ENCODE data around the gene RTP5. TPM values are rescaled to one million over a fixed set of nuclear protein-coding genes. Genes with fewer than 3 reads are reported as not detected.
"Not testable (repeated sequence)": the region's sequence is repeated elsewhere in the genome, so short reads cannot be mapped to it uniquely, and the experiment has no call there.

The RTP5 gene
- total RNA-seq, 1 experiment from 2014 or later, result not detected

DNA sequence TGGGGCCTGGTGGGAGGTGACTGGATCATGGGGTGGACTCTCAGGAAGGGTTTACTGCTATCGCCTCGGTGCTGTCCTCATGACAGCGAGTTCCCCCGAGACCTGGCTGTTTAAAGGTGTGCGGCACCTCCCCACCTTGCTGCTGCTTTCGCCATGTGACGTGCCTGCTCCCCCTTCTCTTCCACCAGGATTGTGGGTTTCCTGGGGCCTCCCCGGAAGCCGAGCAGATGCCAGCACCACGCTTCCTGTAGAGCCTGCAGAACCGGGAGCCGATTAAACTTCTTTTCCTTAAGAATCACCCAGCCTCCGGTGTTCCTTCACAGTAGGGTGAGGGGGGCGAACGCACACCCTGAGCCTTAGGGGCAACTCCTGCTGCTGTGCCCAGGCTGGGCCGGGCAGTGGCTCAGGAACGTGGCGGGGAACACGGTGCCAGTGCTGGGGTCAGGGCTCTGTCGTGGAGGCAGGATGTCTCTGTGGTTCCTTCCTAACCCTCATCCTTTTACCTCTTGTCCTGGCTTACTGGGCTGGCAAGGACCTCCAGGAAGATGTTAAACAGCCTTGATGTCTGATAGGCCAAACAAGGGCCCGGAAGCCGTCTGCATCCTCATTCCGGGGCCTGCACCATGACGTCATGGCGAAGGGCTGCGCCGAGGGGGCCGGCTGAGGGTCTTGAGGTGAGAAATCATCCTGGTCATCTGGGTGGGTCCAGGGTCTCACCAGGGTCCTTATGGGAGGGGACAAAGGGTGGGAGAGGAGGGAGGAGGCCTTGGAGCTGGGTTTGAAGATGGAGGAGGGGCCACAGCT lies 47.9 kb upstream of the RTP5 start:
- intact Hi-C loops (cut with micrococcal nuclease; ENCODE audit: unreplicated experiment), result no loop called here
- CTCF ChIA-PET, result no interaction called here
- Histone ChIP-seq H3K36me3 (ENCODE audit: control insufficient read depth, insufficient read depth, low read length) (no peaks in the 10 kb centered on the region), H3K4me3 (ENCODE audit: low read depth, low read length) (no peak overlapping the region), H3K9me3 (no peaks in the 10 kb centered on the region), H3K4me1 (no peaks in the 10 kb centered on the region), H3K27me3 (replicated peaks; ENCODE audit: control insufficient read depth, insufficient read depth, low read length) (no peaks in the 10 kb centered on the region)
- no peak for DNase-seq
- POLR2A ChIA-PET, result no interaction called here
- Mint-ChIP-seq H3K36me3 (ENCODE audit: insufficient read depth, unreplicated experiment) (peaks cover 24% of the 10 kb centered on the region), H3K4me1 (ENCODE audit: low read depth, unreplicated experiment) (no peaks in the 10 kb centered on the region), H3K9me3 (ENCODE audit: unreplicated experiment) (peaks cover 21% of the 10 kb centered on the region), H3K27ac (ENCODE audit: unreplicated experiment) (no peak overlapping the region), H3K27me3 (ENCODE audit: insufficient read depth, unreplicated experiment) (peaks cover 4% of the 10 kb centered on the region), H3K4me3 (ENCODE audit: unreplicated experiment) (no peak overlapping the region)
- TF ChIP-seq, protein P1, sequence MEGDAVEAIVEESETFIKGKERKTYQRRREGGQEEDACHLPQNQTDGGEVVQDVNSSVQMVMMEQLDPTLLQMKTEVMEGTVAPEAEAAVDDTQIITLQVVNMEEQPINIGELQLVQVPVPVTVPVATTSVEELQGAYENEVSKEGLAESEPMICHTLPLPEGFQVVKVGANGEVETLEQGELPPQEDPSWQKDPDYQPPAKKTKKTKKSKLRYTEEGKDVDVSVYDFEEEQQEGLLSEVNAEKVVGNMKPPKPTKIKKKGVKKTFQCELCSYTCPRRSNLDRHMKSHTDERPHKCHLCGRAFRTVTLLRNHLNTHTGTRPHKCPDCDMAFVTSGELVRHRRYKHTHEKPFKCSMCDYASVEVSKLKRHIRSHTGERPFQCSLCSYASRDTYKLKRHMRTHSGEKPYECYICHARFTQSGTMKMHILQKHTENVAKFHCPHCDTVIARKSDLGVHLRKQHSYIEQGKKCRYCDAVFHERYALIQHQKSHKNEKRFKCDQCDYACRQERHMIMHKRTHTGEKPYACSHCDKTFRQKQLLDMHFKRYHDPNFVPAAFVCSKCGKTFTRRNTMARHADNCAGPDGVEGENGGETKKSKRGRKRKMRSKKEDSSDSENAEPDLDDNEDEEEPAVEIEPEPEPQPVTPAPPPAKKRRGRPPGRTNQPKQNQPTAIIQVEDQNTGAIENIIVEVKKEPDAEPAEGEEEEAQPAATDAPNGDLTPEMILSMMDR (IDR thresholded peaks at IDR 0.05; ENCODE audit: insufficient read depth in 1 of 2, low read depth in 1 of 2, low read length in 1 of 2, severe bottlenecking in 1 of 2, unreplicated experiment in 1 of 2), result no peak
- BruUV-seq (replicated peaks), result no TSS peak

DNA sequence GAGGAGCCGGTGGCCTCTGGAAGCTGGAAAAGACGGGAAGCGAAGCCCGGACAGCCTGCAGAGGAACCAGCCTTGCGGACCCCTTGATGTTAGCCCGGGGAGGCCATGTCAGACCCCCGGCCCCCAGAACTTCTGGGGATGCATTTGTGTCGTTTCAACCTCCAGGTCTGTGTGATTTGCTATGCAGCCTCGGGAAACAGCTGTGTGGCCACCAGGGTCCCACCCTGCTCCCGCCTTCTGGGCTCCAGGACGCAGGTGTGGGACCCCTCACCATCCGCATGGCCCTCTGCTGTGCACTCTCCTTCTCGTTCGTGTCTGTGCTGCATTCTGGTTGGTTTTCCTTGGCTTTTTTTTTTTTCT lies 47.3 kb upstream of the RTP5 start:
- H3K27me3 ChIP-seq (replicated peaks; ENCODE audit: control insufficient read depth, insufficient read depth, low read length), result no peaks in the 10 kb centered on the region; the same call in 1 of the 2 replicates
- no peaks in the 10 kb centered on the region for H3K36me3 ChIP-seq (ENCODE audit: control insufficient read depth, insufficient read depth, low read length)
- intact Hi-C loops (cut with micrococcal nuclease; ENCODE audit: unreplicated experiment), result no loop called here
- no peaks in the 10 kb centered on the region for H3K4me1 ChIP-seq
- Mint-ChIP-seq H3K27ac (ENCODE audit: unreplicated experiment) (peak overlapping the region; percentile 11), H3K4me1 (ENCODE audit: low read depth, unreplicated experiment) (no peaks in the 10 kb centered on the region), H3K27me3 (ENCODE audit: insufficient read depth, unreplicated experiment) (peaks cover 4% of the 10 kb centered on the region), H3K36me3 (ENCODE audit: insufficient read depth, unreplicated experiment) (peaks cover 24% of the 10 kb centered on the region), H3K9me3 (ENCODE audit: unreplicated experiment) (peaks cover 21% of the 10 kb centered on the region), H3K4me3 (ENCODE audit: unreplicated experiment) (no peak overlapping the region)
- H3K4me3 ChIP-seq (ENCODE audit: low read depth, low read length), result no peak overlapping the region
- TF ChIP-seq, protein P1 (IDR thresholded peaks at IDR 0.05; ENCODE audit: insufficient read depth in 1 of 2, low read depth in 1 of 2, low read length in 1 of 2, severe bottlenecking in 1 of 2, unreplicated experiment in 1 of 2), result no peak
- no peak for DNase-seq
- BruUV-seq (replicated peaks), result no TSS peak
- H3K9me3 ChIP-seq, result peaks cover 4% of the 10 kb centered on the region; the same call in 1 of the 2 replicates
- CTCF ChIA-PET, result no interaction called here
- POLR2A ChIA-PET, result no interaction called here

DNA sequence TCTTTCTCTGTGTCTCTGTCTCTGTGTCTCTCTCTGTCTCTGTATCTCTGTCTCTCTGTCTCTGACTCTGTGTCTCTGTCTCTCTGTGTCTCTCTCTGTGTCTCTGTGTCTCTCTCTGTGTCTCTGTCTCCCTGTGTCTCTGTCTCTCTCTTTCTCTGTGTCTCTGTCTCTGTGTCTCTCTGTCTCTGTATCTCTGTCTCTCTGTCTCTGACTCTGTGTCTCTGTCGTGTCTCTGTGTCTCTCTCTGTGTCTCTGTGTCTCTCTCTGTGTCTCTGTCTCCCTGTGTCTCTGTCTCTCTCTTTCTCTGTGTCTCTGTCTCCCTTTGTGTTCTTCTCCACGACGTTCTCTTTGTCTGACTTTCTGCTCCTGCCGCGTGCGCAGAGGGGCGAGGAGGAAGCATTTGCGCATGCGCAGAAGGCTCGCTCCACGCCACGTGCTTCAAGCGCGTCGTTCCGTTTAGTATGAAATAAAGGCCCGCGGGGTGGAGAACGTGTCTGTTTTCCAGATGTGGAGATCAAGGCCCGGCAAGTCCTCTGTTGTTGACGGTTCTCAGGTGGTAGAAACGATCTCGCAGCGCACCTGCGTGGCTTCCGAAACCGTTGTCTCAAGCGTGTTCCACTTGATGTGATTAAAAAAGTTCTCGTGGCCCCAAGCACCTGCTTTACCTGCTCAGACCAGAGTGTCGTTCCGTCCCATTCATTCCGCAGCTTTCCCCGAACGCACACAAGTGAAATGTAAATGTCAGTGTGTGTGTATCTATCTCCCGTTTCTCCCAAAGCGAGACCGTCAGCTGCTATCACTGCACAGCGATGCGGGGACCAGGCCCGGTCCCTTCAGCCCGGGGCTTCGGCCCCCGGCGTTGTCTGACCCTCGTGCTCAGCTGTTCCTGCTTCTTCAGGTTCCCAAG lies 45.7 kb upstream of the RTP5 start:
- peaks cover 21% of the 10 kb centered on the region for H3K9me3 Mint-ChIP-seq (ENCODE audit: unreplicated experiment)
- POLR2A ChIA-PET; H3K27me3 Mint-ChIP-seq (ENCODE audit: insufficient read depth, unreplicated experiment); H3K27me3 ChIP-seq (replicated peaks; ENCODE audit: control insufficient read depth, insufficient read depth, low read length); intact Hi-C loops (cut with micrococcal nuclease; ENCODE audit: unreplicated experiment); BruUV-seq (replicated peaks); CTCF ChIA-PET; H3K4me1 ChIP-seq; H3K4me1 Mint-ChIP-seq (ENCODE audit: low read depth, unreplicated experiment); H3K4me3 ChIP-seq (ENCODE audit: low read depth, low read length); DNase-seq; H3K9me3 ChIP-seq; H3K36me3 ChIP-seq (ENCODE audit: control insufficient read depth, insufficient read depth, low read length): not testable (repeated sequence)
- H3K36me3 Mint-ChIP-seq (ENCODE audit: insufficient read depth, unreplicated experiment), result peaks cover 24% of the 10 kb centered on the region
- peak overlapping the region; percentile 8 for H3K4me3 Mint-ChIP-seq (ENCODE audit: unreplicated experiment)
- peak overlapping the region; percentile 7 for H3K27ac Mint-ChIP-seq (ENCODE audit: unreplicated experiment)
